Right lung (tissue), 5 donors: ENCODE data around the gene KCNG2. TPM values are rescaled to one million over a fixed set of nuclear protein-coding genes. Genes with fewer than 3 reads are reported as not detected.

Experiments used
- polyA plus RNA-seq, 5 donors: library from polyadenylated mRNA; unstranded; fragments of 120-200 nt; gene quantifications; one replicate each; pipeline versions ENCODE4 v1.2.1 to v1.2.3, GENCODE V29; 2013; ENCODE audit warnings: inconsistent platforms in 1 of 5, low replicate concordance in 1 of 5; ENCODE audit not compliant: insufficient read length in 5 of 5, insufficient read depth in 1 of 5

KCNG2 gene
- polyA plus RNA-seq, 5 donors = 0.16 to 0.35 (median 0.23) TPM

Other genes starting within 250 kb of the KCNG2 start
- 10 to 100 TPM in 3 of 5 donors, 1 to 10 TPM in 2; 8.0 to 13.9 (median 10.1) TPM for gene CTDP1, start 118.1 kb upstream of the KCNG2 start, polyA plus RNA-seq
- gene SLC66A2, start 153.7 kb downstream of the KCNG2 start, polyA plus RNA-seq = 10 to 100 TPM; 14.7 to 30.0 (median 20.8) TPM
- 10 to 100 TPM; 24.5 to 28.7 (median 27.7) TPM for gene HSBP1L1, start 166.7 kb downstream of the KCNG2 start, polyA plus RNA-seq
- 10 to 100 TPM; 62.8 to 72.2 (median 64.1) TPM for gene TXNL4A, start 190.6 kb downstream of the KCNG2 start, polyA plus RNA-seq
- 10 to 100 TPM; 36.3 to 41.7 (median 37.8) TPM for gene RBFA, start 236.5 kb downstream of the KCNG2 start, polyA plus RNA-seq